AG10803 (cell line): ENCODE data around the gene CTCFL.

Experiments used
- DNase-seq: peaks from one replicate; pipeline ENCODE4 v3.0.0; 2010; ENCODE audit warnings: low read depth
- H3K4me3 ChIP-seq: 2 replicates; pipeline ENCODE4 v1.5.1; 2011; ENCODE audit warnings: mild to moderate bottlenecking, low read length, control low read depth
- TF ChIP-seq, protein P1 (sequence below): conservative IDR thresholded peaks from 2 replicates; pipeline ENCODE4 v1.5.1; 2011; ENCODE audit warnings: mild to moderate bottlenecking, low read length, control low read depth, inconsistent platforms

CTCFL gene

DNA sequence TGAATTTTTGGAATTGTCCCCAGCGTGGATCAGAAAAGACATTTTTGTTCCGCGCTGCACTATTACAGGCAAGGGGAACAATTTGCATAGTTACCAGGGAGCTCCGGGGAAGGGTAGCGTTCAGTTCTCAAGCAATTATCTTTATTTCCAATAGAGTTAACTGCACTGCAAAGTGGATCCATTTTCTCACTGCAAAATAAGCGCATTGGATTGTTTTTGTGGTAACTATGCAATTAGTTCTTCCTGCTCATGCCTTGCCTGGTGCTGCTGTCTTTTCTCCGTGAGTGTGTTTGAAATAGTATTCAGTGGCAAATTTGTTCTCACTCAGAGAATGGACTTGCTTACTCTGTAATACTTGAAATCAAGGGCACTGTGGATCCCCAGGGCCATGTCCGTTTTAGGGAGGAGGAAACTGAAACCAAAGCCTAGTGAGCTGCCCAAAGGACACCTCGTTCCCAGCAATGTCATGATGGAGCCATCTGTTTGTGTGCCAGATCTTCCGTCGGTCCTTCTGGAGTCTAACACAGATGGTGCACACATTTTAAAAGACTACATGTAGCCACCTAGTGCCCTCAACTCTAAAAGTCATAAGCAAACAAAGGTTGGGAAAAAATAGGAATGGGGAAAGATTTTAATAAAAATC, 28.6 kb upstream of the CTCFL start:
- no peak for DNase-seq
- no peak overlapping the region for H3K4me3 ChIP-seq
- TF ChIP-seq, protein P1, sequence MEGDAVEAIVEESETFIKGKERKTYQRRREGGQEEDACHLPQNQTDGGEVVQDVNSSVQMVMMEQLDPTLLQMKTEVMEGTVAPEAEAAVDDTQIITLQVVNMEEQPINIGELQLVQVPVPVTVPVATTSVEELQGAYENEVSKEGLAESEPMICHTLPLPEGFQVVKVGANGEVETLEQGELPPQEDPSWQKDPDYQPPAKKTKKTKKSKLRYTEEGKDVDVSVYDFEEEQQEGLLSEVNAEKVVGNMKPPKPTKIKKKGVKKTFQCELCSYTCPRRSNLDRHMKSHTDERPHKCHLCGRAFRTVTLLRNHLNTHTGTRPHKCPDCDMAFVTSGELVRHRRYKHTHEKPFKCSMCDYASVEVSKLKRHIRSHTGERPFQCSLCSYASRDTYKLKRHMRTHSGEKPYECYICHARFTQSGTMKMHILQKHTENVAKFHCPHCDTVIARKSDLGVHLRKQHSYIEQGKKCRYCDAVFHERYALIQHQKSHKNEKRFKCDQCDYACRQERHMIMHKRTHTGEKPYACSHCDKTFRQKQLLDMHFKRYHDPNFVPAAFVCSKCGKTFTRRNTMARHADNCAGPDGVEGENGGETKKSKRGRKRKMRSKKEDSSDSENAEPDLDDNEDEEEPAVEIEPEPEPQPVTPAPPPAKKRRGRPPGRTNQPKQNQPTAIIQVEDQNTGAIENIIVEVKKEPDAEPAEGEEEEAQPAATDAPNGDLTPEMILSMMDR: no peak

DNA sequence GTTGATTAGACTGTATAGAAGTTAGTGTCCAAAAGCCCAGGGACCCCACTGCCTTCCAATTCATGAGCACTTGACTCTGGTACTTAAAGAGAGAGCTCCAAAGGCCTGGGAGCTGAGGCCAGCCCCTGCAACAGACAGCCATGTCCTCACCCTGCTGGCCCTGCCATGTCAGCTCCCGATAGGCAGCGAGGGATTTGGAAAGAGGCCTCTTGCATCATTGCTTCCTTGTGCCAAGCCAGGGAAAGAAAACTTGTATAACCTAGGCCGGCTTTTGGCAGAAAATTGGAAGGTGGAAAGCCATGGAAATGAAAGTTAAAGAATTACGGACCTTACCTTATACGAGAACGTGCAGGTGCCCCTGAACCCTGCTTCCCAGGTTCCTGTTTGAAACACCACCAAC, 27.5 kb upstream of the CTCFL start:
- TF ChIP-seq, protein P1: no peak
- H3K4me3 ChIP-seq: no peak overlapping the region
- DNase-seq: no peak

DNA sequence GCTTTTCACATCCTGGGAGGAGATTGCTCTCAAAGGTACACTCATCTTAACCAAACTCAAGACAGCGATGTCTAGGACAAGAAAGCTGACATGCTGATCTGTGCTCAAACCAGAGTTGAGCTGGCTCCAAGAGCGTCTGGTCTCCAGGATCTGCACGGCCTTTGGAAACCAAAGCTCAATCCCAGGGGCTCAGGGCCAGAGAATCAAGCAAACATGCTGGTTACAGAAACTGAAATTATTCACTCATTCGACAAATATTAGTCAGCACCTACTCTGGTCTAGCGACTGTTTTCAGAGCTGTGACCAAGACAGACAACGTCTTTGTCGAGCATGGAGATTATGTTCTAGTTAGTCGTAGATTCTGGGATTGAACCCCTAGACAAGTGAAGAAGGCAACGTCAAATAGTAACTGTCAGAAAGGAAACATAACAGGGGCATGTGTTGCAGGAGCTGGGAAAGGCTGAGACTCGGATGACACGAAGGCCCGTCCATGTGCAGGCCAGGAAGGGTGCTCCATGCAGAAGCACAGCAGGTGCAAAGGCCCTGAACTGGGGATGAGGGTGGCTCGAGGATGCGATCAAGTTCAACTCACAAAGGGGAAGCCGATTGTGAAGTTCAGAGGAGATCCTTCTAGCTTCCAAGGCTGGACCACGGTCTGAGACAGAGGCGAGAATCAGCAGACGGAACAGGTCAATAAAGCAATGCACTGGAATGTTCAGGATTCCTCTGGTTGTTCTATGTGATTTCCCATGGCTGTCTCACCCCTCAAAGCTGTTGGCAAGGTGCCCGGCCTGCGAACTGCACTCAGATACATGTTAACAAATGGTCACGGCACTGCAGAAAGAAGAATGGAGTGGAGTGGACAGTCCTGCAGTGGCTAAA, 23.5 kb upstream of the CTCFL start:
- H3K4me3 ChIP-seq: no peak overlapping the region
- TF ChIP-seq, protein P1: no peak
- DNase-seq: no peak

DNA sequence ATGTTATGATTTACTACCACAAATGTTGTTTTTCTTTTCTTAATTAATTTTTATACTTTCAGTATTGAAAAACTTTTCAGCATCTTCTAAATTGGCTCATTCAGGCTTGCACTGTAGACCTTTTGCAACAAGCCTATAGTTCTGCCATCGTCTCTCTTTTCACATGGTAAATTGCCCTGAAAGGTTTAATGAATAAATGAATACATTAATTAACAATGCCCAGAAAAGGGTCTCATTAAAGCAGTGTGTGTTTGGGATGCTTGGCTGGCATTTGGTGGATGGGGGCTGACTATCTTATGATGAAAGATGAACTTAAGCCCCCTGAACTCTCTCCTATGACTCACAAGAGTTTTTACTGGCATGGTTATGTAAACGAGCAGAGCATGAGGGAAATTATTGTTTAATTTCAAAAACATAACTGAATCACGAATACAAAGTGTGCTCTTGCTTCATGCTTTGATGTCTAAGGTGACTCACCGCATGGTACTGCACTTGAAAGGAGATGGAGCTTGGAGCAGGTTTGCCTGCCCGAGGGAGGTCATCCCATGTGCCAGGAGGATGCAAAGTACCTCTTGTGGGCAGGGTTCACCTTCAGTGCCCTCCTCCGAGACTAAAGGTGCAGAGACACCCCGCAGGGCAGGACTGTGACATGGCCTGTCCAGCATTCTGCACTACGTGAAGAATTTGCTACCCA, 22.2 kb upstream of the CTCFL start:
- DNase-seq: no peak
- TF ChIP-seq, protein P1: no peak
- H3K4me3 ChIP-seq: no peak overlapping the region

DNA sequence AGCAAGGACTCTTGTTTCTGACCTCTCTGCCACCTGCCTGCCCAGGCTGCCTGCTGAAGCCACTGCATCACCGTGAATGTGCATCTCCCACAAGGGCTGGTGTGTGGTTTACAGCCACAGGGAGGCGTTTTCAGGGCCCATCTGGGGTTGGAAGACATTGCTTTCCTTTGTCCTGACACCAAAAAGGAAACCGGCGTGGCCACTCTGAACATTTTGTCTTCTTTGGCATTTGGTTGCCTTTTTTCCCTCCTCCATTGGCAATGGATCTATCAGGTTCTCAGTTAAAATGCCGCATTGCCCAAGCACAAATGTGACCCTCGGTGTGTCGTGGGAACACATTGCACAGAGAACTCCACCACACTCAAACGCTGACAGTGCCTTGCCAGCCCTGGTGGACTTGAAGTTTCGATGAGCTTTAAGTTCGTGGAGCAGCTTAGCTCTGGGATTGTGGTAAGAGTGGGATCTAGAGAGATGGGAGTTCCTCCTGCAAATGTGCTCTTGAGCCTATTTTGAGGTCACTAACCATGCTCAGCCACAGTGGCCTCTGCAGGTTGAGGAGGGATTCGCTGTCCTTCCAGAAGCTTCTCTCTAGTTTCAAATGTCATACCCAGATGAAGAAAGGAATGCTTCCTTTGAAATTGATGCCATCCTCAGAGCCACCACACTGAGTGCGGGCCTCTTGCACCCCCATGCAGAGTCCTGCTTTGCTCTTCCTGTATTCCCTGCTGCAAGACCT, 21.2 kb upstream of the CTCFL start:
- no peak for DNase-seq
- H3K4me3 ChIP-seq: no peak overlapping the region
- TF ChIP-seq, protein P1: no peak

DNA sequence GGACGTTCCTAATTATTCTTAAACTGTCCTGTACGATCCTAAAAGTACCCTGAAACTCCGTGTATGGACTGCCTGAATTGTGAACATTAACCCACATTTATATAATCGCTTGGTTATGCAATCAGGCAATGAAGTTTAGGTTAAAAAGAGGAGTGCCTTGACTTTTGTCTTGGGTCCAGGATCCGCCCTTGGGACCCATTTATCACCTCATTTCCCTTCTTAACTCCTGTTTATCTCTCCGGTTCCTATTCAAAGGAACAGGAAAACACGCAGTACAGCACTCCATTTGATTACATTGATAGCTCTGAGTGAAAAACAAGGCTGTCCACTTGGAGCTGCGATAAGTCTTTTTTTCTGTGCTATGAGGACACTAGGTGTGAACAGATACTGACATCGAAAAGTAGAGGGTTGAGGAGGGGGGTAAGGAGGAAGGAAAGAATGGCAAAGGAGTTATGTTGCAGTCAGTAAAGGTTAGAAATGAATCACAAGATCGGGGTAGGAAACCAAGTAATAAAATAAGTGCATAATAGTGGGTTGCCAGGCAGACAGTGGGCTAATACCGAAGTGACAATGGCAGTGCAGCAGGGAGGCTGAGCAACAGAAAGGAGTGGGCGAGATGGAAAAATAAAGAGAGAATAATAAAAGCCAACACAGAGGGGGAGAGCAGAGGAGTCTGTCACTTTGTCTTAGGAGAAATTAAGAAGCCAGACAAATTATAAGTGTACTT, 20.1 kb upstream of the CTCFL start:
- TF ChIP-seq, protein P1: no peak
- no peak overlapping the region for H3K4me3 ChIP-seq
- DNase-seq: no peak
